HG02970 (cell line): ENCODE data around the gene TMEM107.
A peak's percentile ranks its signal among the peaks of the same experiment; 100 is the strongest.
"Not testable (repeated sequence)": the region's sequence is repeated elsewhere in the genome, so short reads cannot be mapped to it uniquely, and the experiment has no call there.

Source experiments
- ATAC-seq: cut with Tn5 transposase; IDR thresholded peaks from one replicate; pipeline ENCODE4 v1.9.1; 2021; ENCODE audit warnings: mild to moderate bottlenecking, moderate library complexity, moderate number of reproducible peaks; ENCODE audit not compliant: unreplicated experiment, low FRiP score

The TMEM107 gene

DNA sequence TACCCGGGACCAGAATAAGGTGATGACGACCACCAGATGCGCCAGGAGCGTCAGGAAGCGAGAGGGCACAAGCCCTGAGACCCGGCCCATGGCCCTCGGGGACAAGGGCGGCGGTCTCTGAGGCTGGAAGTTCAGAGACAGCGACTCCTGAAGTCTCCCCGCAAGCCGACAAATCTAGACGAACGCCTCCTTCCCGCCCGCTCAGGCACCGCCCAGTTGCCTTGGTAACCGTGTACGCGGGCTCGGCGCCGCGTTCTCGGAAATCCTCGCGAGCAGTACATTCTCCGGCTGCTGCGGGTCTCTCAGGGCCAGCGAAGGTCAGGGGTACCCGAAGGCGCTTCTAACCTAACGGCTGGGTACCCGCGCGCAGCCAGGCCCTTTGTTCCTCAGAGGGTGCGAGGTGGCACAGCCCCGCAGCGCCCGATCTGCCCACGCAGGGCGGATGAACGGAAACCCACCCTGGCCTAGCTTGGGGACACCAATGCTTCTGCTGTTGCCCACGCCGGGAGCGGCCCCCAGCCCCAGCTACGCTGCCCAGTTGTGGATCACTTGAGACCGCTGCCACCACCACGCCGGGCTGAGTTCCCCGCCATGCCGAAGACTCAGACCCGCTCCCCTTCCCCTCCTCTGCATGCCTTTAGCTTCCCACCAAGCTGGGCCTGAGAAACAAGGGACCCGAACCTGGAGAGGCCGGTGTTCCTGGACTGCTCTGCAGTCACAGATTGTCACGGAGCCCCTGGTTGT lies at the start of gene TMEM107:
TSS of gene TMEM107 (minus strand) at position 184 of the 744 bp plus-strand sequence. CDS start at position 90, 94 bp downstream.
- no peak for ATAC-seq

DNA sequence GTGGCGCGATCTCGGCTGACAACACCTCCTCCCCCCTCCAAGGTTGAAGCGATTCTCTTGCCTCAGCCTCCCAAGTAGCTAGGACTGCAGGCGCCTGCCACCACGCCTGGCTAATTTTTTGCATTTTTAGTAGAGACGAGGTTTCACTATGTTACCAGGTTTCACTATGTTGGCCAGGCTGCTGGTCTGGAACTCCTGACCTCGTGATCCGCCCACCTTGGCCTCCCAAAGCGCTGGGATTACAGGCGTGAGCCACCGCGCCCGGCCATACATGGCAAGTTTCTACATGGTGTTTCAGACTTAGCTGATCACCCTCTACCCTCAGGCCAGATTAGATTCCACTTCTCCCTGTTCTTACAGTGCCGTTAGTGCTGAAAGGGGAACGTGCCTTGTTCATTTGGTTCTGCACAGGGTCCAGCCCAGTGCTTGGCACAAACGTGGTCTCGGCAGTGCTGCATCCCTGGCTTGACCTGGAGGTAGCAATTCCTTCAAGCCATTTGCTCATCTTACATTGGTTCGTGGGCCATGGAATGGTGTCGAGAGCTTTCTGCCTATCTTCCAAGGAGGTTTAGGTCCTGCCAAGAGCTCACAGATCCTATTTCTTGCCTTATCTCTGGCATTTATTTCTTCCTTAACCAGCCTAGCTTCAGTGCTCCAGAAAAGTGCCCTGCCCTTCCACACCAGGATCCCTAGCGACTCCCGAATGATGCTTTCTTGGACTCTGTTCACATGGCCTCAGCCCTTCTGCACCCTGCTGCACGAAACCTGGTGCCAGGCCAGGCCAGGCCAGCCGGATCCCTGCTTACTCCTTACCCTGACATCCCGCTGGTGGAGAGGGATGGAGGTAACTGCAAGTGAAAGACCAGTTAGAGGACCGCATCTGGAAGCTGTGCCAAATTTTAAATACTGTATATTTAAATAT lies 49.0 kb upstream of the TMEM107 start:
- no peak for ATAC-seq

DNA sequence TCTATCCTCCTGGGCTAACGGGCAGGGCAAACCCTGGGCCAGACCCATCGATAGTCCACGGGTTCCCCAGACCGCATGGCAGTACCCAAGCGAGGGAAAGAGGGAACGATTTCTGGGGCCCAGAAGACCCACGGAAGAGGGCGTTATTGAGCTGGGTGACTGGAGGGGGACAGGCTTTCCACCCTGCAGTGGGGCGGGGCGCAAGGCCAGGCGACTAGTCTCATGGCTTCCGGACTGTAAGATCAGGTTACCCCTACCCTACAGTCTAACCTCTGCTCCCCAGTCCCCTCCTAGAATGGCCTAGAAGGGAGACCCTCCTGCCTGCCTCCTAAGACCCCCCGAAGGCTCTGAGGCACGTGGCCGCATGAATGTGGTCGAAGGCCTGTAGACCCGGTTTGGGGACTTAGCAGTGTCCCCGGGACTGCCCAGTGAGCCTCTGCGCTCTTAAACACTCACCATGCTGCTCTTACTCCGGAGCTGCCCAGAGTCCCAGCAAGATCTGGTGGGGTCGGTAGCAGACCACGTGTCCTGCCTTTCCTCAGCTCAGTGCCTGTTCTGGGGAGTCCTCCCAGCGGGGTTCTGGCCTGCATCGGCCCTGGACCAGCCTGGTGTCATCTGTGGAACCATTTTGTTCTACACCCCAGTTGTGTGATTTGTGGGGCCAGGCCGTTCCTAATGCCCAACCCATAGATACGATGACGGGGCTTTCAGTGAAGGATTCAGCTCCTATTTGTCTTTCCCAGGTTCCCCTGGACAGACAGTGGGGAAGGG lies 47.4 kb upstream of the TMEM107 start:
- peak; percentile 3 for ATAC-seq

DNA sequence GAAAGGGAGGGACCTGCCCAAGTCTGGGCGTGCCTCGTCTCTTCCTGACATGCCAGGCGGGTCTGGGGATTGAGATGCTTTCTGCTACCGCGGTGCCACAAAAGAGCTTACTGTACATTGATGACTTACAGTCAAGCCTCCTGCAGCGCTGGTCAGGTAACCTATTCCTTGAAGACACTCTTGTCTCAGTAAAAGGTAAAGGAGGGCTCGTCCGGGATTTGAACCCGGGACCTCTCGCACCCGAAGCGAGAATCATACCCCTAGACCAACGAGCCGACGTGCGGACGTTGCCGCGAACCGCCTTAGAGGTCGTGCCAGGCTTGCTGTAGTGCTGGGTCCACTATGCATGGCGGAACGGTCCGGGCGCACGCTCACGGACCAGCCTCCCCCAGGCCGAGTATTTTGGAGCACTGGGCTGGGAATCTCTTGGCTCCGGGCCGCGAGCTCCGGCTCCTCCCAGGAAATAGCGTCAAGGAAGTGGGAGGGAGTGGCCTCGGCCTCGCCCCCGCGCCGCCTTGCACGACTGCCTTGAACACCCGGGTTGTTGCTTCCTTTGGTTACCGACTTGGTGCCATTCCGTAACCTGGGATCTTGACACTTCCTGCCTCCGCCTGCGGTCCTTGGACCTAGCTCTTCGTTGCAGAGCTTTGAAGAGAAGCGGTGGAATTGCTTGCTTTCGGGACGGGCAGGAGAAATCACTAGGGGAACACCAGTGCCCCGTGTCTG lies 46.6 kb upstream of the TMEM107 start:
- ATAC-seq, result peak; percentile 39

DNA sequence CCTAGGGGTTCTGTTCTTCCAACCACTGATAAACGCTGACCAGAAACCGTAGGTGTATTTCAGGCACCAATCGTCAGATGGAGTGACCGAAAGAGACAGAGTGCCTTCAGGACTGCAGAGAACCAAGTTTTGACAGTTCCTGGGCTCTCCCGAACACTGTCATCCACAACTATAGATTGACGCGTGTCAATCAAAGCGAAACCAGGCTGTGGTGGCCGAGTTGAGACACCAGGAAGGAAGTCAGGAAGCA lies 46.1 kb upstream of the TMEM107 start:
- ATAC-seq, result peak; percentile 25

DNA sequence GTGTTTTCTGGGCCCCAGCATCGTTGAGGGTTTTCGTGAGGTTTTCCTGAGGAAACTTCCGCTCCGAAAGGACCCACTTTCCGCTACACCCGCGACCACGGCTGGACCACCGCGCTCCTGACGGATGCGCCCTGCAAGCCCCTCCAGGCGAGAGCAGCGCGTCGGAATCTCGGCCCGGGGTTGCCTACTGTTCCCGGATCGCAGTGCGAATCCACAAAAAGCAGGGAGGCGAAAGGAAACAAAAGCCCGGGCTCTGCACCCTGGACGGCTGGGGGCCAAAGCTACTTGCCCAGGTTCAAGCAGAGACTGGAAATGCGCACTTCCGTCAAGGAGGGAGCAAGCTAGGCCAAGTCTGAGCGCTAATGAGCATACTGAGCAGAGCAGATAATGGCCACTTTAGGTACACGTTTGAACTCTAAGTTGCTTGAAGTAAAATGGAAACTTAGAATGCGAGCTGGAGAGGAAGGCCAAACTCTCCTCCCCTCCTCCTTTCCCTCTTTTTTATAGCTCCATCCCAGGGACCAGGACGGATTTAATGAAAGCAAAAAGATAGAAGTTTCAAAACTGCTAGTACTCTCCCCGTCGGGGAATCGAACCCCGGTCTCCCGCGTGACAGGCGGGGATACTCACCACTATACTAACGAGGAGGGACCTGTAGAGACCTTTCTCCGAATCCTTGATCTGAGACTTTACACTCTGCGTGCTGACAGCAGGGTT lies 45.6 kb upstream of the TMEM107 start:
- peak; percentile 40 for ATAC-seq

DNA sequence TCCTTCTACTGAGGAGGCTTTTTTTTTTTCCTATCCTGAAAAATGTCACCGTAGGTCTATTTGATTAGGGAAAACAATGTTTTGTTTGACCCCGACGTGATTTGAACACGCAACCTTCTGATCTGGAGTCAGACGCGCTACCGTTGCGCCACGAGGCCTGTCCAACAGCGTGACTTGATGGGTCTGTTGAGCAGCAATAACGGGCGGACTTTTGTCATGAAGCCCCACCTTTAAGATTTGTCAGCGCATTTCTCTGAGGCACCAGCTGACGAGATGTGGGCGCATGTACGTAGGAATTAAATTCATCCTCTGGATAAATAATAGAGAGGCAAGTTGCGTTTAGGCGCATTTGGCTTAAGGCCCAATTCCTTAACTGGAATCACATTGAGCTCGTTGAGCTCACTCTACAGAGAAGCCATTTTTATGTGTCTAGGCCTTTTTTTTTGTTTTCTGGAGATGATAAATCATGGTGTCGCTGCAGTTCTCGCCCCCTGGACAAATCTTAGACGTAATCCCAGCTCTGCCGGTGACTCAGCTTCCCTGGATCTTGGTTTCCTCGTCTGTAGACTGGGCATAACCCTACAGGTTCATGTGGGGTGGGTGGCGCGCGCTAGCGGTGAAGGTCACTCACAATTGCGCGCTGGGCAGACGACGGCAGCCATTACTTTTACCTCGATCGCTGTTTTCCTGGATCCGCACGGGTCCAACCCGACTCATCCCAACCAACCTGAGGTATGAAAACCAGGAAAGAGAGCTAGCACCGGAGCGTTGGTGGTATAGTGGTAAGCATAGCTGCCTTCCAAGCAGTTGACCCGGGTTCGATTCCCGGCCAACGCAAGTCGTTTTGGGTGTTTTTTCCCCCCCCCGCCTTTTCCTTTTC lies 44.8 kb upstream of the TMEM107 start:
- ATAC-seq, result peak; percentile 27

DNA sequence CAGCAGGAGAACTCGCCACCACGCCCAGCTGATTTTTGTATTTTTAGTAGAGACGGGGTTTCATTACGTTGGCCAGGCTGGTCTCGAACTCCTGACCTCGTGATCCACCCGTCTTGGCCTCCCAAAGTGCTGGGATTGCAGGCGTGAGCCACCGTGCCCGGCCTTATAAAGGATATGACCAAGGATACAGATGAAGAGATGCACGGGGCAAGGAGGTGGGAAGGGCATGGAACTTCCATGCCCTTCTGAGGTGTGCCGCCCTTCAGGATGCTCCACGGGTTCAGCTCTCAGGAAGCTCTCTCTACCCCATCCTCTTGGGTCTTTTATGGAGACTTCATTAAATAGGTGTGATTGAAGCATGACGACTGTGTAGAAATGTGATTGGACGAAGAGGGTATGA lies 37.8 kb upstream of the TMEM107 start:
- not testable (repeated sequence) for ATAC-seq

DNA sequence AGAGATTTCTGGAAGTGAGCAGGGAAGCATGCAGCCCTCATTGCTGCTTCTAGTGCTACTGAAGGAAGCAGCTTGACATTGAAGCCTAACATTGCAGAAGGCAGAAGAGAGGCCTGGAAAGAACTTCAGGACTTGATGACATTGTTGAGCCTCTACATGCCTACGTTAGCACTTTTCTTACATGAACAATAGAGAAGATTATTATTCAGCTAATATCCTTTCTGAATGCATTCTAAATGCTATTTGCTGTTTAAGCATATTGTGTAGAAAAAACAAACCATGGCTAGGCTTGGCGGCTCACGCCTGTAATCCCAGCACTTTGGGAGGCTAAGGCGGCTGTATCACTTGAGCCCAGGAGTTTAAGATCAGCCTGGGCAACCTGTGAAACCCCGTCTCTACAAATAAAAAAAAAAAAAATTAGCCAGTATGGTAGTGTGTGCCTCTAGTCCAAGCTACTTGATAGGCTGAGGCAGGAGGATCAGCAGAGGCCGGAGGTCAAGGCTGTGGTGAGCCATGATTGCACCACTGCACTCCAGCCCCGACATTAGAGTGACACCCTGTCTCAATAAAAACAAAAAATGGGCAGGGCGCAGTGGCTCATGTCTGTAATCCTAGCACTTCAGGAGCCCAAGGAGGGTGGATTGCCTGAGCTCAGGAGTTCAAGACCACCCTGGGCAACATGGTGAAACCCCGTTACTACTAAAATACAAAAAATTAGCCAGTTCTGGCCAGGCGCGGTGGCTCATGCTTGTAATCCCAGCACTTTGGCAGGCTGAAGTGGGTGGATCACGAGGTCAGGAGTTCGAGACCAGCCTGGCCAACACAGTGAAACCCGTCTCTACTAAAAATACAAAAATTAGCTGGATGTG lies 36.4 kb upstream of the TMEM107 start:
- no peak for ATAC-seq

DNA sequence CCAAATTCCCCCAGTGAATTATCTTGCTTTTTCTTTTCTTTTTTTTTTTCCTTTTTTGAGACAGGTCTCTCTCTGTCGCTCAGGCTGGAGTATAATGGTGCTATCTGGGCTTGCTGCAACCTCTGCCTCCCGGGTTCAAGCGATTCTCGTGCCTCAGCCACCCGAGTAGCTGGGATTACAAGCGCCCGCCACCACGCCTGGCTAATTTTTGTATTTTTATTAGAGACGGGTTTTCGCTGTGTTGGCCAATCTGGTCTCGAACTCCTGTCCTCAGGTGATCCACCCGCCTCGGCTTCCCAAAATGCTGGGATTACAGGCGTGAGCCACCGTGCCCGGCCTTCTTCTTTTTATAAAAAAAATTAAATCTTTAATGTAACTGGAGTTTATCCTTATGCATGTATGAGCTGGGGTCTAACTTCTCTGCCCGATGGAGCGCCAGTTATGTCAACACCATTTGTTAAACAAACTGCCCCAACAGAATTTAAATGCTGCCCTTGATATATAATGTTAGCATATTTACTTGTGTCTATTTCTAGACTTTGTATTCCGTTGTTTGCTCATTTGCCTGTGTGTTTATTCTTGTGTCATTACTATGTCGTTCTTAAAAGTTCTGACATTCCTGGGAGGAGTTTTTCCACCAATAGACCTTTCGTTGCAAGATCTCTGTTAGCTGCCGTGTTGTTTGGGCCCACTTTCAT lies 34.7 kb upstream of the TMEM107 start:
- no peak for ATAC-seq

DNA sequence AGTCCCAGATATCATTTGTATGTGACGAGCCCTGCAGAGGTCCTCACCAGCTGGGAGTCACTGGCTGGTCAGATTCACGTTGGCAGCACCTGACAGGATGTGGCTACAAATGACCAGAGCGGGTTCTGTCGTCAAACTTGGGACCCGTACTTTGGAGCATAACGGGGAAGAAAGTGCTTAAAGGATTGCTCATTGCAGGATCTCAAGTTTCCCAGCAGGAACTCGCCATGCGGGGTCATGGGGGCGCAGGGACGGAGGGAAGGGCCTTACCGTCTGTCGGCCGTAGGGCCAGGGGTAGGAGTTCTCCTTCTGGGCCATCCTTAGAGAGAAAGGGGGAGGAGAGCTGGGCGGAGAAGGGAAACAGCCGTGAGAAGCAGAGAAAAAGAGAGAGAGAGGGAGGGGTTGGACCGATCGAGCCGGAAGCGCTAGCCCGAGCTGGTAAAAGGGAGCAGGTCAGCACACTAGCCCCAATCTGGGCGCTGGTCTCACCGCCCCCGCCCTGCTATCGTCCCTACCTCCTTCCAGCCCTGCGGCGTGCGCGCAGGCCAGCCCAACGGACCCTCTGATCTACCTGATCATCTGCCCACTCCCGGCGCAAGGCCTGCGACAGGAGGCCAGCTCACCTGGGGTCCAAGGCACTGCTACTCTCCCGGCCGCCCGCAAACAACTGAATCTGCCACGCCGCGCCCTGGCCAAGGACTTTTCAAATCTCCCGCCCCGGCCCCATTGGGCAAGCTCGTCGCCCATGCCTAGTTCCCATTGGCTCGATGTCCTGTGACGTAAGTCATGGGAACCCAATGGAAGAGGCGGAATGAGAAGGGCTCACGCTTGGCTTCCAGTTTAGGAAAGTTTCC lies 34.0 kb upstream of the TMEM107 start, which contains the start of gene AURKB:
TSS of gene AURKB (minus strand) at position 669 of the 854 bp plus-strand sequence. CDS start at position 318, 351 bp downstream.
- ATAC-seq, result peak; percentile 71

DNA sequence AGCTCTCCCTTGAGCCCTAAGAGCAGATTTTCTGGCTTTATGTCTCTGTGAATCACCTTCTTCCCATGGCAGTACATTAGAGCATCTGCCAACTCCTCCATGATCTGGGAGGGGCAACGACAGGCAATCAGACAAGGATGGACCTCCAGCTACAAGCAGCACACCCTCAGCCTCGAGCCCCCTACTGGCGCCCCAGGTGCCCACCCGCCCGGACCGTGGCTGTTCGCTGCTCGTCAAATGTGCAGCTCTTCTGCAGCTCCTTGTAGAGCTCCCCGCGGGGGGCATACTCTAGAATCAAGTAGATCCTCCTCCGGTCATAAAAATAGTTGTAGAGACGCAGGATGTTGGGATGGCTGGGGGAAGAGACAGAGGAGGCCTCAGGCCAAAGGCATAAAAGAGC lies 30.4 kb upstream of the TMEM107 start:
- no peak for ATAC-seq

DNA sequence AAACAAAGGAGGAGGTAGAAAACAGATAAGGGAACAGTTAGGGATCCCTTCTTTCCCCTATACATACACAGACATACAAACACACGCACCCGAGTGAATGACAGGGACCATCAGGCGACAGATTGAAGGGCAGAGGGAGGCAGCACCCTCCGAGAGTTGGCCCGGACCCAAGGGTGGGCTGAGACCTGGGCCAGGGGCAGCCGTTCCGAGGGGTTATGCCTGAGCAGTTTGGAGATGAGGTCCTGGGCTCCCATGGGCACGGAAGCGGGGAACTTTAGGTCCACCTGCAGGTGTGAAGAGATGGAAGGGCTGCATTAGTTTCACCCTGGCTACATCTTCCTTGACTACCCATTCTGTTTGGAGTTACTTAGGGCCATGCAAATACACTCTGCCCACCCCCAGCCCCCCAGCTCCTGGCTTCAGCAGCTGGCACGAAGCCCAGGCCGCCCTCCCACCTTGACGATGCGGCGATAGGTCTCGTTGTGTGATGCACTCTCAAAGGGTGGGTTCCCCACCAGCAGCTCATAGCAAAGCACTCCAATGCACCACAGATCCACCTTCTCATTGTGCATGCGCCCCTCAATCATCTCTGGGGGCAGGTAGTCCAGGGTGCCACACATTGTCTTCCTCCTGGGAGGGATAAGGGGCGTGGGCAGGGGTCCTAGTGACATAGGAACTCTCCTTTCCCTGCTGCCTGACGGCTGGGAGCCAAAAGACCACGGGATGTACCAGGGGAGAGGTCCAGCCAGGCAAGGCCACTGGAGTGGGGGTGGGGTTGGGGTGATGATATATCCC lies 28.8 kb upstream of the TMEM107 start:
- no peak for ATAC-seq

DNA sequence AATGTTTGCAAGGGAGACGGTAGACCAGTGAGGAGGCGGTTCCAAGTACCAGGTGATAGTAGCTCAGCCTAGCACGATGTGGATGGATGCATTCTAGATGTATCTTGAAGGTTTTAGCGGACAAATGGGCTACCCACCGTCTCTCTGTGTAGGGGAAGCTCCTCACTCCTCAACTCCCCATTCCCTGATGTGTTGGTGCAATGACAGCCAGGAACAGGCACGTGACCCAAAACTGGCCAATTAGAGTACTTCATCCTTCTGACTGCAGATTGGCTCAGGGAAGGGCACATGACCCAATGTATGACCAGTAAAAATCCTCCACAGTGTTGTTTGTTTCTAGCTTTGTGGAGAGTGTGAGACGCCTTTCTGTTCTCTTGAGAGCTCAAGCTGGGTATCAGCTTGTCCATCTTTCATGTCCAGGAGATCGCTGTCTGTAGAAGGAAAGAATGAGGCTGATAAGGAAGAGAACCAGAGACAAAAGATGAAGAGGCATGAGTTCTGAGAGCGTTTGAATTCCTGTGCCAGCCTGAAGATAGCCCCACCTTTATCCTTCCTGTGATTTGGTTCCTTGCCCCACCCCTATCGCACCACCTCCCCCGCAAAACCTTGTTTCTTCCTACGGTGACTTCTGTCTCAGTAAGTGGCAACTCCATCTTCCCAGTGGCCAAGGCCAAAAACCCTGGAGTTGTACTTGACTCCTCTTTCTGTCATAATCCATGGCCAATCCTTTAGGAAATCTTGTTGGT lies 16.1 kb upstream of the TMEM107 start:
- no peak for ATAC-seq

DNA sequence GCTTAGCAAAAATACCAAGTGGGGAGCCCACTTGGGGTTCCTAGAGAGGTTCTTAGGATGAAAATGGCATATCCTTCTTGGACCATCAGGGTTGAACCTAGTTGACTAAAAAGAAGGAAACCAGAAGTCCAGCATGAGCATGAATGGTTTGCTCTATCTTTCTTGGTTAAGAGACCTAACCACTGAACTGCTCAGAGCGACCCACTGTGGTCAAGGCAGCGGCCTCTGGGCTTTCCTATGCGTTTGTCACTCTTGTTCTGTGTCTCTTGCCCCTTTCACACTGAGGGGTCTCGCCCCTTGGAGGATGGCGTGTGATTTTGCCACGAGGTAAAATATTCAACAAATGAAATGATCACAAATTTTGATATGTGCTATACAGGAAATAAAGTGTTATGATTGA lies 14.3 kb upstream of the TMEM107 start:
- no peak for ATAC-seq
